Measurements from ENCODE around the gene PCDHGC3. TPM values are rescaled to one million over a fixed set of nuclear protein-coding genes. Genes with fewer than 3 reads are reported as not detected.

PCDHGC3 gene
- total and polyA plus RNA-seq, 2 of the 13 experiments (the other 11 are each of a cell fraction or from before 2014, with no cell fraction given) = 0.20 to 0.30 TPM

- TF ChIP-seq HNF1A (IDR thresholded peaks at IDR 0.05; ENCODE audit: low read depth) (no peak), HNF1A (CRISPR knock-in tag; IDR thresholded peaks at IDR 0.05; ENCODE audit: borderline replicate concordance) (no peak), ZBTB21 (CRISPR knock-in tag; IDR thresholded peaks at IDR 0.05) (no peak), ZNF781 (CRISPR knock-in tag; IDR thresholded peaks at IDR 0.05; ENCODE audit: borderline replicate concordance, not compliant biosample characterization) (no peak), MLX (CRISPR knock-in tag; IDR thresholded peaks at IDR 0.05) (no peak), SP140L (CRISPR knock-in tag; IDR thresholded peaks at IDR 0.05; ENCODE audit: borderline replicate concordance) (no peak), DDIT3 (CRISPR knock-in tag; IDR thresholded peaks at IDR 0.05) (no peak), SOX5 (CRISPR knock-in tag; IDR thresholded peaks at IDR 0.05; ENCODE audit: borderline replicate concordance) (peak; percentile 85; the same call in 1 of the 2 replicates), ZNF777 (CRISPR knock-in tag; IDR thresholded peaks at IDR 0.05) (no peak), ZNF451 (CRISPR knock-in tag; IDR thresholded peaks at IDR 0.05) (no peak), SAP130 (CRISPR knock-in tag; IDR thresholded peaks at IDR 0.05; ENCODE audit: low read depth) (peak; percentile 40; the same call in 1 of the 2 replicates), TFE3 (CRISPR knock-in tag; IDR thresholded peaks at IDR 0.05) (0 out of 2 replicates have a peak, but pooled peaks have one; percentile 14), KLF6 (CRISPR knock-in tag; IDR thresholded peaks at IDR 0.05) (no peak), ZBTB44 (CRISPR knock-in tag; IDR thresholded peaks at IDR 0.05) (no peak)
Measured at GRCh38 chr5:141521244-141521781, 45.5 kb downstream of the PCDHGC3 start (continued).
